Stimulated activated naive CD8-positive, alpha-beta T cell treated with anti-CD3 and anti-CD28 coated beads, Interleukin-15, amount 100 ng/mL, for 72 hours (primary cell): ENCODE measurements around the gene LRP1B.

Source experiments
- ATAC-seq: fragments of 150-1000 bp; cut with Tn5 transposase; 2 replicates; pipeline ENCODE4 v1.10.0; 2021; ENCODE audit warnings: mild to moderate bottlenecking, moderate library complexity
- DNase-seq, 2 donors: peaks; one replicate each; pipeline ENCODE4 v3.0.0; 2021 to 2022
- H3K27ac Mint-ChIP-seq, 2 donors: one replicate each; pipeline ENCODE4 v1.8.0; 2022; ENCODE audit warnings: mild to moderate bottlenecking in 2 of 2, mixed read lengths in 2 of 2, moderate library complexity in 2 of 2
- H3K27me3 Mint-ChIP-seq: one replicate; pipeline ENCODE4 v1.8.0; 2022; ENCODE audit warnings: mixed read lengths
- H3K4me1 Mint-ChIP-seq: one replicate; pipeline ENCODE4 v1.8.0; 2022; ENCODE audit warnings: mild to moderate bottlenecking, mixed read lengths
- H3K4me3 Mint-ChIP-seq, 2 donors: one replicate each; pipeline ENCODE4 v1.8.0; 2022; ENCODE audit warnings: mild to moderate bottlenecking in 2 of 2, mixed read lengths in 2 of 2, moderate library complexity in 1 of 2
- H3K9me3 Mint-ChIP-seq, 2 donors: one replicate each; pipeline ENCODE4 v1.8.0; 2022; ENCODE audit warnings: mixed read lengths in 2 of 2

Gene LRP1B

GRCh38 chr2:141639809-141640208 lies 491.0 kb downstream of the LRP1B start:
- Mint-ChIP-seq H3K27me3 (no peaks in the 10 kb centered on the region), H3K27ac (no peak overlapping the region), H3K9me3 (peaks cover 0 to 15% of the 10 kb centered on the region in 2 donors), H3K4me3 (no peak overlapping the region), H3K4me1 (no peaks in the 10 kb centered on the region)
- DNase-seq (no peak), ATAC-seq (no peak)

GRCh38 chr2:141633132-141633531 lies 497.7 kb downstream of the LRP1B start:
- no peak for ATAC-seq
- no peak for DNase-seq
- H3K4me1 Mint-ChIP-seq: no peaks in the 10 kb centered on the region
- H3K4me3 Mint-ChIP-seq: no peak overlapping the region
- no peaks in the 10 kb centered on the region for H3K9me3 Mint-ChIP-seq
- H3K27ac Mint-ChIP-seq: no peak overlapping the region
- H3K27me3 Mint-ChIP-seq: no peaks in the 10 kb centered on the region

- DNase-seq (no peak), ATAC-seq (no peak)
- H3K27ac Mint-ChIP-seq: no peak overlapping the region
- H3K9me3 Mint-ChIP-seq: peaks cover 0 to 8% of the 10 kb centered on the region in 2 donors
- no peak overlapping the region for H3K4me3 Mint-ChIP-seq
- no peaks in the 10 kb centered on the region for H3K4me1 Mint-ChIP-seq
- no peaks in the 10 kb centered on the region for H3K27me3 Mint-ChIP-seq
Observed at GRCh38 chr2:141630407-141630930, 500.3 kb downstream of the LRP1B start.

DNA sequence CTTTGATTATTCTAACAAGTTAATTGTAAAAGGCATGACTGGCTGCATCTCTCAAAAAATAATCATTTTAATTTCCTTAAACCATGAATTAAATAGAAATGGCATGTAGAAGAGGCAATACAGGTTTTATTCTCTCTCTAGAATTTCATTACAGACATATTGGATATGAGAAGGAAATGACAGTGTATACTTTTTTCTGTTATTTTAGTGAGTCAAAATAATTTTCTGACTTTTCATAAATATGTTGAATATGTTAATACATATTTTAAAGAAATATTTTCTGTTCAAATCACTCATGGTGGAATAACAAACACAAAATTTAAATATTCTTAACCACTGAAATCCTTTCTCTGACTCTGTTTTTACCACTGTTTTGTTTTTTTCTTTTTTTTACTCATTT lies 510.4 kb downstream of the LRP1B start:
- Mint-ChIP-seq H3K27me3 (no peaks in the 10 kb centered on the region), H3K4me3 (no peak overlapping the region), H3K27ac (no peak overlapping the region), H3K4me1 (no peaks in the 10 kb centered on the region), H3K9me3 (no peaks in the 10 kb centered on the region)
- ATAC-seq (no peak), DNase-seq (no peak)

- H3K9me3 Mint-ChIP-seq: peaks cover 0 to 4% of the 10 kb centered on the region in 2 donors
- no peaks in the 10 kb centered on the region for H3K27me3 Mint-ChIP-seq
- no peak overlapping the region for H3K27ac Mint-ChIP-seq
- DNase-seq (no peak), ATAC-seq (no peak)
- no peak overlapping the region for H3K4me3 Mint-ChIP-seq
- no peaks in the 10 kb centered on the region for H3K4me1 Mint-ChIP-seq
Observed at GRCh38 chr2:141618457-141618856, 512.4 kb downstream of the LRP1B start.

DNA sequence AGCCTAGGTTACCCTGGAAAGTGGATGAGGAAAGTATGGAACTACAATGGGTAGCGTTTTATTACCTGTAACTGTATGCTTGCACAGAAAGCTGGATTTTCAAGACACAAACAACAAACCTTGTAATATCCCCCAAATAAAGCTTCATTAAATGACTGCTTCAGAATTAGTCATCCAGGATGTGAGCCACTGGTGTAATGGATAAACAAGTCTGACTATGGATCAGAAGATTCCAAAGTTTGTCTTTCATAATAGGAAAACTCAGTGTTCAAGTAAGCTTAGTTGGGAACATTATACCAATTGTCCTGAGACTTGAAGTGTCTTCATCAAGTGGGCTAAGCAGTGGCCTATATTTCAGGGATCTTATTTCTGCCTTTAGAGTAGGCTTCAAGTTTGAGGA lies 518.8 kb downstream of the LRP1B start:
- H3K9me3 Mint-ChIP-seq: peaks cover 0 to 8% of the 10 kb centered on the region in 2 donors
- no peak overlapping the region for H3K4me3 Mint-ChIP-seq
- H3K27ac Mint-ChIP-seq: no peak overlapping the region
- no peaks in the 10 kb centered on the region for H3K4me1 Mint-ChIP-seq
- ATAC-seq: no peak
- no peak for DNase-seq
- no peaks in the 10 kb centered on the region for H3K27me3 Mint-ChIP-seq

DNA sequence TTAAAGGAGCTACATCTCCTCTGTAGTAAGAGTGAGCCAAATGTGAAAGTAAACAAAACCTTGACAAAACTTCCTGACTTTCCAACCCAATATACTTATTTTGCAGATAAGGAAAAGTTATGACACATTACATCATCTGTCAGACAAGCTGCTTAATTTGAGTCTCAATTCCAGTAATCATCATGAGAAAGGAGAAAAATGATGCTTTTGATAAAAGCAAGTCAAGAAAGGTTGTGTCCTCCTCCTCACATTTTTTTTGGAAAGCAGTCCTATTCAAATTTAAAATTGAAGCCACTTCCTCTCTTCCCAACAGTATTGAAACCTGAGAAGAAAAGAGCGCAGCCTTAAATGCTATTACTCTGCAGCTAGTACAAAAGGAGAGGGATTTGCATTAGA lies 519.6 kb downstream of the LRP1B start:
- H3K27me3 Mint-ChIP-seq: no peaks in the 10 kb centered on the region
- H3K9me3 Mint-ChIP-seq: peaks cover 0 to 8% of the 10 kb centered on the region in 2 donors
- DNase-seq (no peak), ATAC-seq (no peak)
- no peaks in the 10 kb centered on the region for H3K4me1 Mint-ChIP-seq
- no peak overlapping the region for H3K27ac Mint-ChIP-seq
- no peak overlapping the region for H3K4me3 Mint-ChIP-seq

GRCh38 chr2:141610564-141611175 lies 520.1 kb downstream of the LRP1B start:
- H3K27me3 Mint-ChIP-seq: no peaks in the 10 kb centered on the region
- H3K9me3 Mint-ChIP-seq: peaks cover 0 to 8% of the 10 kb centered on the region in 2 donors
- no peak for ATAC-seq
- H3K4me1 Mint-ChIP-seq: no peaks in the 10 kb centered on the region
- no peak overlapping the region for H3K4me3 Mint-ChIP-seq
- no peak for DNase-seq
- no peak overlapping the region for H3K27ac Mint-ChIP-seq

DNA sequence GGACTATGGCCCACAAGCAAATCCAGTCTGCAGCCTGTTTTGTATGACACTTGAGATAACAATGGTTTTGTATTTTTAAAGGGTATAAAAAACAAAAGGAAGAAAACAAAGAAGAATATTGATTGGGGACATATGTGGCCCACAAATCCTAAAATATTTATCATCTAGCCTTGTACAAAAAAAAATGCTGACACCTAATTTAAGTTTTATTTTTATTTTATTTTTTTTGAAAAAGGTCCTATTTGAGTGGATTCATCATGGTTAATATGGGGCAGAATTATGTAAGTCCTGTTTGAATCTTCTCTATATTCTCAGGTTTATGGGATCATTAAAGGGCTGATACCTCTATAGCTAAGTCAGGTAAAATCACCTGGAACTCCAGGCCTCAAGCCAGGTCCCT lies 525.7 kb downstream of the LRP1B start:
- no peak for DNase-seq
- H3K4me3 Mint-ChIP-seq: no peak overlapping the region
- H3K4me1 Mint-ChIP-seq: no peaks in the 10 kb centered on the region
- H3K27me3 Mint-ChIP-seq: no peaks in the 10 kb centered on the region
- H3K9me3 Mint-ChIP-seq: peaks cover 0 to 8% of the 10 kb centered on the region in 2 donors
- ATAC-seq: no peak
- H3K27ac Mint-ChIP-seq: no peak overlapping the region

DNA sequence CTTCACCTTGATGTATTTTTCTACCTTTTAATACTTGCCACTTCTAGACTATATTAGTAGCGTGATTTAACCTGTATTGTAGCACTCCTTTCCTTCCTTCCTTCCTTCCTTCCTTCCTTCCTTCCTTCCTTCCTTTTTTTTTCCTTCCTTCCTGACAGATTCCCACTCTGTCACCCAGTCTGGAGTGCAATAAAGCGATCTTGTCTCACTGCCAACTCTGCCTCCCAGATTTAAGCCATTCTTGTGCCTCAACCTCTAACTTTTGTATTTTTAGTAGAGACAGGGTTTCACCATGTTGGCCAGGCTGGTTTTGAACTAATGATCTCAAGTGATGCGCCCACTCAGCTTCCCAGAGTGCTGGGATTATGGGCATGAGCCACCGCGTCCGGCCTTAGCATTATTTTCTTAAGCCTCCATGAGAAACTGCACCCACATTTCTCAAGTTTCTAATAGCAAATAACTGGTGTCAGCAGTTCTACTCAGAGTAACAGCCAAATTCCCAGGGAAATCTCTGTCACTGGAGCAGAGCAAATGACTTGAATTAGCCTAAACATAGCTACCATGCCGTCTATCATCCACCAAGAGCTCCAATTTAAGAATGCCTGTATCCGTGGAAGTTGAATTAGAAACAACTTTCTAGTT lies 529.2 kb downstream of the LRP1B start:
- DNase-seq (no peak), ATAC-seq (no peak)
- no peaks in the 10 kb centered on the region for H3K4me1 Mint-ChIP-seq
- H3K27ac Mint-ChIP-seq: no peak overlapping the region
- peaks cover 10 to 16% of the 10 kb centered on the region in 2 donors for H3K9me3 Mint-ChIP-seq
- no peak overlapping the region for H3K4me3 Mint-ChIP-seq
- H3K27me3 Mint-ChIP-seq: no peaks in the 10 kb centered on the region

GRCh38 chr2:141599721-141600120 lies 531.1 kb downstream of the LRP1B start:
- Mint-ChIP-seq H3K4me1 (no peaks in the 10 kb centered on the region), H3K27ac (no peak overlapping the region), H3K27me3 (no peaks in the 10 kb centered on the region), H3K4me3 (no peak overlapping the region), H3K9me3 (peaks cover 10 to 13% of the 10 kb centered on the region in 2 donors)
- DNase-seq: no peak
- no peak for ATAC-seq

DNA sequence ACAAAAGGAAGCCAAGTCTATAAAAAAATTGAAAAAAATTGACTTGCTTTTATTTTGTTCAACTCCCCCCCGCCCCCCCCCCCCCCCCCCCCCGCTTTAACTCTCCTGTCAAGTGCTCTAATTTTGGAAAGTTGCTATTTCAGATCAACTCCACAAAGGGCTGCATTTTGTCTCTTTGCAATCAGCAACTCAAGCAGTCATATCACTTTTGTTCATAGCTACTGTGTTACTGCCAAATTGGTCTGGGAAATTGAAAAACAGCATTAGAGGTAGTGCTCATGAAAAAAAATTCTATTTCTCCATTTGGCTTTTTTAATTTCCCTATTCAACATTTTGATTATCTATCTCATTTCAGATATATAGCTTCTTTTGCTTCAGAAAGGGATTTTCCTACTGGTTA lies 531.8 kb downstream of the LRP1B start:
- Mint-ChIP-seq H3K27me3 (no peaks in the 10 kb centered on the region), H3K4me3 (no peak overlapping the region), H3K27ac (no peak overlapping the region), H3K4me1 (no peaks in the 10 kb centered on the region), H3K9me3 (peaks cover 8 to 13% of the 10 kb centered on the region in 2 donors)
- ATAC-seq (no peak), DNase-seq (no peak)

GRCh38 chr2:141595316-141595920 lies 535.4 kb downstream of the LRP1B start:
- Mint-ChIP-seq H3K27ac (no peak overlapping the region), H3K4me3 (no peak overlapping the region), H3K9me3 (peaks cover 14 to 17% of the 10 kb centered on the region in 2 donors), H3K27me3 (no peaks in the 10 kb centered on the region), H3K4me1 (no peaks in the 10 kb centered on the region)
- DNase-seq: no peak
- ATAC-seq: no peak

DNA sequence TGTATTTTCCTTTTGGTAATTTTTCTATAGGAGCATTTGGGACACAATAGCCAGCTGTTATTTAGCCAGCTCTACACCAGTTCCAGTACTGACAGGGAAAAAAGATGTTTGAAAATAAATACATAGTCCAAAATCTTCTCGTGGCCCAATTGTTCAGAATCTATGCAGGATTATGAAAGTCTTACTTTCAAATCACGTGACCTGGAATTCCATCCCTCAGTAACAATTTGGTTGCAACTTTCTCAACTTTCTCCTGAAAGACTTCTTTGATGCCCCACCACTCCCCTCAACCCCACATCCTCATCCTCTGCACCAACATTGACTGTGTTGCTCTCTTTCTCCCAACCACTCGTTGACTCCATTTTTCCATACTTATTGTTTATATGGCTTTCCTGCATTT lies 539.0 kb downstream of the LRP1B start:
- H3K4me3 Mint-ChIP-seq: no peak overlapping the region
- no peak for ATAC-seq
- H3K9me3 Mint-ChIP-seq: peaks cover 5 to 8% of the 10 kb centered on the region in 2 donors
- H3K27ac Mint-ChIP-seq: no peak overlapping the region
- H3K27me3 Mint-ChIP-seq: no peaks in the 10 kb centered on the region
- no peak for DNase-seq
- H3K4me1 Mint-ChIP-seq: no peaks in the 10 kb centered on the region

GRCh38 chr2:141590620-141591019 lies 540.2 kb downstream of the LRP1B start:
- no peak overlapping the region for H3K4me3 Mint-ChIP-seq
- peaks cover 5 to 8% of the 10 kb centered on the region in 2 donors for H3K9me3 Mint-ChIP-seq
- H3K27ac Mint-ChIP-seq: no peak overlapping the region
- H3K27me3 Mint-ChIP-seq: no peaks in the 10 kb centered on the region
- ATAC-seq (no peak), DNase-seq (no peak)
- no peaks in the 10 kb centered on the region for H3K4me1 Mint-ChIP-seq

DNA sequence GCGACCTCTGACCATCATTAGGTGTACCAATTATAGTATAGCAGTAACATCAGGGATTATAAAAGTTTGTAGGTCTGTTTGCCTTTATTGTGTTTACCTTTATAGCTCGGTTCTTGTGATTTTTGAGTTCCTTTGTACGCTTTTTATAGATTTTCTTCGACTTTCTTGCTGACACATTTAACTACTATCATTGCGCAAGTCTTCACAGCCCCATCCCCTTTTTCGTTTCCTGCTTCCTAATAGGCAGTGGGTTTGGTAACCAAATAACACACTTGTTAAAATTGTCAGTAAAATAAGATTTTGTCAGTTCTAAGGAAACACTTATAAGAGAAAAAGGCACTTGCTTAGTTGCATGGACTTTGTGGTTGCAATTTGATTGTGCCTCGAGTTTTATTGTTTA lies 541.5 kb downstream of the LRP1B start:
- Mint-ChIP-seq H3K9me3 (peaks cover 5 to 8% of the 10 kb centered on the region in 2 donors), H3K4me3 (no peak overlapping the region), H3K27ac (no peak overlapping the region), H3K4me1 (no peaks in the 10 kb centered on the region), H3K27me3 (no peaks in the 10 kb centered on the region)
- DNase-seq (no peak), ATAC-seq (no peak)
